Osteocyte (in vitro differentiated cells): ENCODE measurements around the gene CHD5. TPM values are rescaled to one million over a fixed set of nuclear protein-coding genes. Genes with fewer than 3 reads are reported as not detected.

Experiments used
- DNase-seq: peaks from one replicate; pipeline ENCODE4 v3.0.0; 2021; ENCODE audit warnings: mixed read lengths; ENCODE audit not compliant: unreplicated experiment; ENCODE audit errors: extremely low spot score
- H3K27ac Mint-ChIP-seq: one replicate; pipeline ENCODE4 v1.8.0; 2021; ENCODE audit warnings: mild to moderate bottlenecking, mixed read lengths; ENCODE audit not compliant: unreplicated experiment
- H3K27me3 Mint-ChIP-seq: one replicate; pipeline ENCODE4 v1.8.0; 2021; ENCODE audit warnings: mixed read lengths; ENCODE audit not compliant: unreplicated experiment
- H3K36me3 Mint-ChIP-seq: one replicate; pipeline ENCODE4 v1.8.0; 2021; ENCODE audit warnings: mixed read lengths; ENCODE audit not compliant: unreplicated experiment
- H3K4me1 Mint-ChIP-seq: one replicate; pipeline ENCODE4 v1.8.0; 2021; ENCODE audit warnings: mixed read lengths; ENCODE audit not compliant: unreplicated experiment
- H3K4me3 Mint-ChIP-seq: one replicate; pipeline ENCODE4 v1.8.0; 2021; ENCODE audit warnings: mild to moderate bottlenecking, moderate library complexity, mixed read lengths; ENCODE audit not compliant: unreplicated experiment
- H3K9me3 Mint-ChIP-seq: one replicate; pipeline ENCODE4 v1.8.0; 2021; ENCODE audit warnings: mixed read lengths; ENCODE audit not compliant: unreplicated experiment
- total RNA-seq: library from RNA; stranded (reverse); gene quantifications from 2 replicates; pipeline ENCODE4 v1.2.1, GENCODE V29; 2021
- TF ChIP-seq, protein P1 (sequence below): fragments of 200-600 bp; sonication (generic); IDR thresholded peaks from 2 replicates; pipeline ENCODE4 v1.5.0; 2021; ENCODE audit warnings: antibody characterized with exemption, mild to moderate bottlenecking, moderate library complexity

CHD5 gene
- total RNA-seq, 1 donor from 2014 or later = 0.43 TPM

DNA sequence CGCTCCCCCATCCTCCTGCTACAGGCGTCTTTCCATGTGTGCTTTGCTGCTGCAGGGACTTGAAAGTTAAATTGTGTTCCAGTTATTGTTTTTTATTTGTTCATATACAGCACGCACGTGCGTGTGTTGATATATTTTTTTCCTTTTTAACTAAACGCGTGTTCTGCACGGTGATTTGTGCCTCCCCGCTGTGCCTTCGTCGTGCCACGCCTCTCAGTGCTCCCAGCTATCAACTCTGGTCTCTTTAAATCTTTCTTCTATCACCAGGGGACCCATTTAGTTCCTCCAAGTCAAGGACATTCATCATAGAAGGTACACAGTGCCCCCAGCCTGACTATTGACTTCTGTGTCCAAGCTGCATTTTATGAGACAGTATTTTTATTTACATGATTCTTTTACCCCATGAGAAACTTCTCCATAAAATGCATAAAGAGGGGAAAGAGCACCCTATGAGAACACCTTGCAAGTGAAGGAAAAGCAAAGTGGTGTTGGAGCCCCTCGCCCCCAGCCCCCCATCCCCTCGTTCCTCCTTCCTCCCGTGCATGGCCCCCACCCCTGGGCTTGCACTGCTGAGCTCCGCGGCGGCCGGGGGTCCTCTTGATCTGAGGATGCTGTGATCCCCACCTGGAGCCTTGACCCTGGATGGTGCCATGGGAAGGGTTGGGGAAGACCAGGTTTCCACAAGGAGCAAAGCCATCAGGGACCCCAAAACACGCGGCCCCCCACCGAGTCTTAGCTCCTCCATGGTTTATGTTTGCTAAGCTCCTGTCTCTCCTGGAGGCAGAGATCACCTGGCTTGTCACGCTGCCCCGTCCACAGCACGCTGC is 88.9 kb downstream of the CHD5 start:
- no peaks in the 10 kb centered on the region for H3K36me3 Mint-ChIP-seq
- H3K27me3 Mint-ChIP-seq = peaks cover 3% of the 10 kb centered on the region
- TF ChIP-seq, protein P1, sequence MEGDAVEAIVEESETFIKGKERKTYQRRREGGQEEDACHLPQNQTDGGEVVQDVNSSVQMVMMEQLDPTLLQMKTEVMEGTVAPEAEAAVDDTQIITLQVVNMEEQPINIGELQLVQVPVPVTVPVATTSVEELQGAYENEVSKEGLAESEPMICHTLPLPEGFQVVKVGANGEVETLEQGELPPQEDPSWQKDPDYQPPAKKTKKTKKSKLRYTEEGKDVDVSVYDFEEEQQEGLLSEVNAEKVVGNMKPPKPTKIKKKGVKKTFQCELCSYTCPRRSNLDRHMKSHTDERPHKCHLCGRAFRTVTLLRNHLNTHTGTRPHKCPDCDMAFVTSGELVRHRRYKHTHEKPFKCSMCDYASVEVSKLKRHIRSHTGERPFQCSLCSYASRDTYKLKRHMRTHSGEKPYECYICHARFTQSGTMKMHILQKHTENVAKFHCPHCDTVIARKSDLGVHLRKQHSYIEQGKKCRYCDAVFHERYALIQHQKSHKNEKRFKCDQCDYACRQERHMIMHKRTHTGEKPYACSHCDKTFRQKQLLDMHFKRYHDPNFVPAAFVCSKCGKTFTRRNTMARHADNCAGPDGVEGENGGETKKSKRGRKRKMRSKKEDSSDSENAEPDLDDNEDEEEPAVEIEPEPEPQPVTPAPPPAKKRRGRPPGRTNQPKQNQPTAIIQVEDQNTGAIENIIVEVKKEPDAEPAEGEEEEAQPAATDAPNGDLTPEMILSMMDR = no peak
- no peaks in the 10 kb centered on the region for H3K9me3 Mint-ChIP-seq
- no peak overlapping the region for H3K27ac Mint-ChIP-seq
- no peaks in the 10 kb centered on the region for H3K4me1 Mint-ChIP-seq
- DNase-seq = no peak
- H3K4me3 Mint-ChIP-seq = no peak overlapping the region

DNA sequence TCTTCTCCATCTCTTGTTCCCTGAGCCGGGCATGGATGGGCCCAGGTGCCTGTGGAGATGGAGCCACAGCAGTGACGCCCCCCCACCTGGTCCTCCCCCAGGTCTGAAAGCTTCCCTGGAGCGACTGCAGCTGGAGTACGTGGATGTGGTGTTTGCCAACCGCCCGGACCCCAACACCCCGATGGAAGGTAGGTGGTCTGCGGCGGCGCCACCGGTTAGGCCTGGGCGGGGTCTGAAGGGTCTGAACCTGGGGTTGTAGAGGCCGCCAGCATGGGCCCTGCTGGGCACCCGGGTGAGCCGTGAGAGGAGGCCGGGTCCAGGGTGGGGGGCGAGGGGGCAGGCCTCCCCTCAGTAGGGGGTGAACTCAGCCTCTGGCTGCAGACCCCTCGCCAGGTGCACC is 89.8 kb downstream of the CHD5 start:
- Mint-ChIP-seq H3K27me3 (peaks cover 3% of the 10 kb centered on the region), H3K4me3 (no peak overlapping the region), H3K27ac (no peak overlapping the region)

DNA sequence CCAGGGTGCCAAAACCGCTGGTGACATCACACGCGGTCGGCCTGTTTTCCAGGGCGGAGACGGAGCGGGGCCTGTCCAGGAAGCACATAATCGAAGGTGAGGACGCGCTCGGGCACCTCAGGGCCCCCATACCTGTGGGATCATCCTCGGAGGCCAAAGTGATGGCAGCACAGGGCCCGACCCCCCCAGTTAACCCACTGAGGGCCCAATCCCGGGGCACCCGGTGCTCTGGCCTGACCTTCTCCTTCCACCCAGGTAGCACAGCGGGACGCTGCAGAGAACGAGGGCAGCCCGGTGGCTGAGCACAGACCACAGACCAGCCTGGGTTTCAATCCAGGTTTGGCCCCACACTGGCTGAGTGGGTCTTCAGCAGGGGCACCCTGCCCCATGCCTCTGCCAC is 91.2 kb downstream of the CHD5 start:
- Mint-ChIP-seq H3K9me3 (no peaks in the 10 kb centered on the region), H3K27ac (no peak overlapping the region), H3K4me3 (no peak overlapping the region), H3K27me3 (peaks cover 3% of the 10 kb centered on the region), H3K4me1 (no peaks in the 10 kb centered on the region), H3K36me3 (no peaks in the 10 kb centered on the region)
- DNase-seq = no peak
- TF ChIP-seq, protein P1 = no peak

More for the DNA sequence above, 89.8 kb downstream of the CHD5 start:
- Mint-ChIP-seq H3K4me1 (no peaks in the 10 kb centered on the region), H3K9me3 (no peaks in the 10 kb centered on the region), H3K36me3 (no peaks in the 10 kb centered on the region)
- DNase-seq = no peak
- TF ChIP-seq, protein P1 = no peak

DNA sequence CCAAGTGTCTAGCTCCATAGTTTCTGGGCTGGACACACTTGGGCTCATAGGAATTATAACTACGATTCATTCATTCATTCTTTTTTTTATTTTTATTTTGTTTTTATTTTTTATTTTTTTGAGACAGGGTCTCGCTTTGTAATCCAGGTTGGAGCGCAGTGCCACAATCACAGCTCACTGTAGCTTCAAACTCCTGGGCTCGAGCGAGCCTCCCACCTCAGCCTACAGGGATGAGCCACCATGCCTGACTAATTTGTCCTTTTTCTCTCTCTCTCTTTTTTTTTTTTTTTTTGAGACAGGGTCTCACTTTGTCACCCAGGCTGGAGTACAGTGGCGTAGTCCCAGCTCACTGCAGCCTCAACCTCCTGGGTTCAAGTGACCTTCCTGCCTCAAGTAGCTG is 92.2 kb downstream of the CHD5 start:
- Mint-ChIP-seq H3K27ac (no peak overlapping the region), H3K4me3 (no peak overlapping the region), H3K27me3 (peaks cover 3% of the 10 kb centered on the region), H3K36me3 (no peaks in the 10 kb centered on the region), H3K9me3 (no peaks in the 10 kb centered on the region), H3K4me1 (no peaks in the 10 kb centered on the region)
- no peak for DNase-seq
- TF ChIP-seq, protein P1 = no peak

DNA sequence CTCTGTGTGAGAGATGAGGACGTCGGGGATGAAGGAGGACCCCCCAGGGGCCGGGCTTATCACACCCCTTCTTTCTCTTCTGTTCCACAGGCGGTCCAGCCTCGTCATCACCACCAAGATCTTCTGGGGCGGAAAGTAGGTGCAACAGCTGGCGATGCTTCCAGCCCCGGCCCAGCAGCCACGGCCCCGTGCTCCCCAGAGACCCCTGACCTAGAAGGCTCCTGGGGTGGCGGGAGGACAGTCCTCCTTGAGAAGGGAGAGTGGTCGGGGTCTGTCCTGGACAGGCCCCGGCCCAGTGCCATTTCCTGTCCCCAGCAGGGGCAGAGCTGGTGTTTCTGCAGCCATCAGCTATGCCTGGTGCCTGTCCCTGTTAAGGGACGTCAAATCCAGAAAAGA is 92.7 kb downstream of the CHD5 start:
- Mint-ChIP-seq H3K27ac (no peak overlapping the region), H3K4me3 (no peak overlapping the region), H3K36me3 (no peaks in the 10 kb centered on the region), H3K4me1 (no peaks in the 10 kb centered on the region), H3K9me3 (no peaks in the 10 kb centered on the region), H3K27me3 (peaks cover 3% of the 10 kb centered on the region)
- no peak for DNase-seq
- TF ChIP-seq, protein P1 = no peak
